HT-29 (cell line): Measurements from ENCODE around the gene LDB2. TPM values are rescaled to one million over a fixed set of nuclear protein-coding genes. Genes with fewer than 3 reads are reported as not detected.

ENCODE experiments used
- DNase-seq: peaks from one replicate; pipeline ENCODE4 v3.0.0-alpha.2; 2015; ENCODE audit warnings: low spot score
- total RNA-seq: library from RNA; depleted of rRNA; stranded (reverse); fragments of >200 nt; shearing (Covaris generic); gene quantifications from 2 replicates; pipeline ENCODE4 v1.2.3, GENCODE V29; 2014

LDB2 gene
- total RNA-seq, 1 experiment from 2014 or later = not detected

GRCh38 chr4:16884673-16885460, 13.6 kb downstream of the LDB2 start:
- DNase-seq = no peak

DNA sequence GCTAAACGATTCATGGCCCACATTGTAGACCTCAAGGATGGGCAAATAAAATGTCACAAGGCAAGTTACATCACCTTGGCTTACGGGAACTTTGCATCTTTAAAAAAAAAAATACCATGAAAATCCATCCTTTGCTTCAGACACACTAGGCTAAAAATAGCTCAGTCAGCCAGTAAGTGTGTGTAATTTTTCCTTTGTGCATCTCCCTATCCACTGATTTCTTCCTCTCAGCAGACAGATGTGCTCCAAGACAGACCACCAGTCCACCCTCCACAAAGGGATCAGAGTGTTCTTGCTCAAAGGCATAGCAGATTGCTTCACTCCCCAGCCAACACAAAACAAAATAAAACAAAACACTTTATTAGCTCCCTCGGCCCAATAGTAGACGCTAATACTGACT, 14.6 kb downstream of the LDB2 start:
- DNase-seq = no peak

DNA sequence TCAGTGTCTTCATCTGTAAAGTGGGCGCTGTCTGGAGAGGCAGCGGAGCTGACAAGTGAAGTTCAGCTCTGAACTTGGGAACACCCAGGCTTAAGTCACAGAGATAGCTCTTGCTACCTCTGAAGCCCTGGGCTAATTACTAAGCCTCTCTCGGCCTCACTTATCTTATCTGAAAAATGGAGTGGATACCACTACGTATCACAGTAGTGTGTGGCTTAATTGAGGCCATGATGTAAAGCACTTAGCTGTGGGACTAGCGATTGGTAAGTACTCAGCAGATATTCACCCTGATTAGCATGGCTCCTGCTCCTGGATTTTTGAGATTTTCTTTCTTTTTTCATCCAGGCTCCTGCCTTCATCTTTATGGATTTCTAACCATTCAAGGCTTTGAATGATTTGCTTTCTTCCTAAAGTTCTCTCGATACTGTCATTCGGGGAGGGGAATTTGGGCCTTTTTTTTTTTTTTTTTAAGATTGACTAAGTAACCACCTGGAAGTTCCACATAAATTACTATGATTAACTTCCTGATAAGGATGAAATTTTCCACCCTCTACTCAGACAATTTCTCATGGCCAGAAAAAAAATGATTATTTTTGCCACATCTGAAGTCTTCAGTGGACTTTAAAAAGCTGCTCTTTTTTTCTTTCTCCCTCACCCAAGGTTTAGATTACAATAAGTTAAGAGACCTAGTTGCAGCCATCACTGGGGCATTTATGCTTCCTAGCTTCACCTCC, 17.1 kb downstream of the LDB2 start:
- DNase-seq = no peak

DNA sequence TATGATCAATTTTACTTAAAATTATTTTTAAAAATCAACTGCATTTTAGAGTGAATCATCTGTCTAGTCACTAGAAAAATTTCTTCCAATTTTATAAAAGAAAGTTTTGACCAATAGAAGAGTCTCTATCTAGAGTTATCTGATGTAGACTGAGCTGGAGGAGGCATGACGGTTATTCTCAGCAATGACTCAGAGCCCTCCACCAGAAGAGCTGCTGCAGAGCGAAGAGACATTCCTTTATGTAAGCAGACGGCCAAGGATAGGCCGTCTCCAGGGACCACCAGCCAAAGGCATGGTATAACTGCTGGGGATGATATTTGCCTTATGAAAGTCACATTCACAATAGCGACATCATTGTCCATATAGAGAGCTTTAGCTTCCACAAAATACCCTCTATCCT, 23.0 kb downstream of the LDB2 start:
- DNase-seq = no peak

GRCh38 chr4:16869594-16870245, 28.7 kb downstream of the LDB2 start:
- DNase-seq = no peak

DNA sequence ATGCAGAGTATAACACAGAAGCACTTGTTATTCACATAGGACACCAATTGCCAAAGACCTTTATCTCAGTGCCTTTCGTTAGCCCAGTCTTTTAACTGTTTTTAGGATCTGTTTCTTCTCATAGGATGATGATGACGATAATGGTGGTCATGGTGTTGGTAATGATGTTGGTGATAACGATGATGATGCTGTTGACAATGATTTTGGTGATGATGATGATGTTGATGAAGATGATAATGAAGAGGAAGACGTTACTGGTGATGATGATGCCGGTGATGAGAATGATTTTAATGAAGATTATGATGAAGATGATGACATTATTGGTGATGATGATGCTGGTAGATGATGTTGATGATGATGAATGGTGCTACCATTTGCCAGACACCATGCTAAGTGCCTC, 29.8 kb downstream of the LDB2 start:
- DNase-seq = no peak

- no peak for DNase-seq
Observed at GRCh38 chr4:16867827-16868226, 30.6 kb downstream of the LDB2 start.

DNA sequence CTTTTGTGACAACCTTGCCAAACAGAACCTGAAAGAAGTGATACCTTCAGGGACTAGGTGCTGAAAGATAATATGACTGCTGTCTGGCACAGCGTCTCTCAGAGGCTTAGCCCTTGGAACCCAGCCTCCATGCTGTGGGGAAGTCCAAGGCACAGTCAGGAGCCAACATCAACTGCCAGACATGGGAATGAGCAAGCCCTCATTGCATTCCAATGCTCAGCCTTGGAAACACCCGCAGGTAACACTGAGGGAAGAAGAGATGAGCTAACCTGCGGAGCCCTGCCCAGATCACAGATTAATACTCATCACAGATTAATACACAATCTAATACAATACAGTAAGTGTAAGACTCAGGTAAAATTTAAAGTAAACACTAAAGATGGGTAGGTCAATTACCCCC, 31.5 kb downstream of the LDB2 start:
- DNase-seq = no peak

- no peak for DNase-seq
Observed at GRCh38 chr4:16865897-16866283, 32.6 kb downstream of the LDB2 start.

GRCh38 chr4:16865209-16865896, 33.1 kb downstream of the LDB2 start:
- no peak for DNase-seq

DNA sequence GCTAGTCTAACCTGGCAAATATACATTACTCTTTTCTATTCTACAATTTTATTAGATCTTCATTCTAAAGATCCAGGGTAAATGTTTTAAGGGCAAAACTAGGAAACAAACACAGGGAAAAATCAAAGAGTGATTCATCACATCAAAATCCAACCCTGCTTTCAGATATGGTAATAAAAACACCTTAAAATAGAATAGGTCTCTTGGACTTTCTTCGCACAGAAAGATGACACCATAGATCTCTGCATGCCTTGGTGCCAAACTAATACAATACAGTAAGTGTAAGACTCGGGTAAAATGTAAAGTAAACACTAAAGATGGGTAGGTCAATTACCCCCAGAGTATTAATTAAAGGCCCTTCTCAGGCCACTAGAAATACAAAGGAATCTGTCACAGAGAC, 34.2 kb downstream of the LDB2 start:
- no peak for DNase-seq

DNA sequence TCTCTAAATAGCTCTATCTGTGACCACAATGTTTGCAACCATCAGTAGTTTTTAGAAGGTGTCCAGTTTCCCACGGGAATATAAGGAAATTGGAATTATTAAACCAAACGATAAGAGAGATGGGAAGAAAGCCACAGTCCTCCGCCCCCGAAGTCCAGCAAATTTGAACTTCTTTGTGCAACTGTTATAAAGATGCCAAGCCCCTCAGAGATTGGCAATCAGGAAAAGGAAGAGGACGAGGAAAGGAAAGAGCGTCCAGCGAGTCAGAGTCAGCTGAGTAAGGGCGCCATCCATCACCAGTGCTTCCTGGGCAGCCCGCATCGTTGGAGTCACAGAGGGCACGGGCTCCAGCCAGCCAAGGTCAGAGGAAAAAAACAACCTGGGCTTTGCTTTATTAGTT, 35.7 kb downstream of the LDB2 start:
- DNase-seq = no peak

GRCh38 chr4:16860516-16860915, 37.9 kb downstream of the LDB2 start:
- DNase-seq = no peak

- no peak for DNase-seq
Observed at GRCh38 chr4:16859031-16859430, 39.4 kb downstream of the LDB2 start.

DNA sequence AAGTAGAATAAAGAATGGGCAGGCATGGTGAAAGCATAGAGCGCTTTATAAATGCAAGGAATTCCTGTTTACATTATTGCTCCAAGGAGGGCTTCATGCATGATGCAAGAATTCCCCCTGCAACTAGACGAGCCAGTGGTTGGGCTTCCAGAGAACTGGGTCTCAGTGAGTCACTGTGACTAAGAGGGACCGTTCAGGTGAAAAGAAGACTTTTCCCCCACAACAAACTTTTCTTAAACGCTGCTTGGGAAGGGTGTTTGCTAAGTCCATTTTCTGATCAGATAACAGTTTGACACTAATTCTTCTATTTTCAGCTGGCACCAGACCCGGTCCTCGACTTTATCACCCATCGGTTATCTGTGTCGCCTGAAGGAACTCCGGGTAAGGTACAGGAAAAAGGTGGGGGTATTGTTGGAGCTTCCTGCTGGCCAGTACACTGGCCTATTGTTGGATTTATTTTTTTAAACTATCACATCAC, 40.1 kb downstream of the LDB2 start:
- no peak for DNase-seq

GRCh38 chr4:16857425-16857824, 41.0 kb downstream of the LDB2 start:
- DNase-seq = no peak

DNA sequence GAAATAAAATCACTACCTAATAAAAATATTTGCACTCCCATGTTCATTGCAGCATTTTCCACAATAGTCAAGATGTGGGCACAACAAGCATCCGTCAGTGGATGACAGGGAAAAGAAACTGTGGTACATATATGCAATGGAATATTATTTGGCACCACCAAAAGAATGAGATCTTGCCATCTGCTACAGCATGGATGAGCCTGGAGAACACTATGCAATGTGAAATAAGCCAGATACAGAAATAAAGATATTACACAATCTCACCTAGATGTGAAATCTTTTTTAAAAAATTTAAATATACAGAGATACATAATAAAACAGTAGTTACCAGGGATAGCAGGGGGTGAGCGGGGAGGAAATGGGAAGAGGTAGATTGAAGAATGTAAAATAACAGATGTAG, 44.8 kb downstream of the LDB2 start:
- DNase-seq = no peak

GRCh38 chr4:16852644-16853043, 45.8 kb downstream of the LDB2 start:
- no peak for DNase-seq

GRCh38 chr4:16852228-16852627, 46.2 kb downstream of the LDB2 start:
- no peak for DNase-seq

- DNase-seq = no peak
Observed at GRCh38 chr4:16846540-16847117, 51.8 kb downstream of the LDB2 start.

DNA sequence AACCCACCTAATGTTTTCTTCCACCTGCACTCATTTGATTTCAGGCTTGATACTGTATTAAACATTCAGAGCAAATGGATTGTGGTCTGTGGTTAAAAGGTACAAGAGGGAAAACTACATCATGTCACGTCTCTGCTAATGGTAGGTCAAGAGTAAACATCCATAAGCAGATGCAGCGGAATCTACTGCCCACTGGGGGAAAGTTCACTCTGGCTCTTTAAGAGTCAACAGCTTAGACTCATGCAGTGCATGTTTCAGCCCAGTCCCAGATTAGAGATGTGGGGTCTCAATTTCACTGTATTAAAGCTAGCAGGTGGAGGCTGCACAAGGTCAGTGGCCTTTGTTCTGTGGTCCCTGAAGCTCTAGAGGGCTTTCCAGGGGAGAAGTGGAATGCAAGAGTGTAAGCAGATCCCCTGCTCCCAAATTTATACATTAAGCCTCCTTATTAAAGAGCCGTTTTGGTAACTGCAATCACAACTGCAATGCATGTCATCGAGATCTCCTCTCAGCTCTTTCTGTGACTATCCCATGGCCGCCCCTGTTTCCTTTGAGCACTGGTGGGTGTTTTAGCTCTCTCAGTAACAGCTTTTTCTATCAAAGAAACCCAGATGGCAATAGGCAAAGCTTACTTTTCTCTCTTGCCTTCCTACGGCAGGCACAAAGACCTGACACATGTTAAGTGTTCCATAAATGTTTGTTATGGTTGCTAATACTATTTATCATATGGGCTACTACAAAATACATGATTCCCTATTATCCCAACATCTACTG, 53.4 kb downstream of the LDB2 start:
- no peak for DNase-seq
